H9 (cell line): ENCODE measurements around the gene PRDM2. TPM values are rescaled to one million over a fixed set of nuclear protein-coding genes. Genes with fewer than 3 reads are reported as not detected.

Source experiments
- DNase-seq: peaks from one replicate; pipeline ENCODE4 v3.0.0-alpha.2; 2017
- H2AFZ ChIP-seq: one replicate; pipeline ENCODE4 v1.6.1; 2013; ENCODE audit warnings: mild to moderate bottlenecking, low read length, control low read depth, moderate library complexity
- H2AK5ac ChIP-seq: 2 replicates; pipeline ENCODE4 v1.6.1; 2013; ENCODE audit warnings: low read length, control low read depth, mixed read lengths; ENCODE audit not compliant: insufficient read length
- H2BK120ac ChIP-seq: one replicate; pipeline ENCODE4 v1.6.1; 2013; ENCODE audit warnings: low read depth, mild to moderate bottlenecking, low read length, control low read depth, inconsistent platforms; ENCODE audit not compliant: poor library complexity, severe bottlenecking
- H2BK12ac ChIP-seq: 2 replicates; pipeline ENCODE4 v1.6.1; 2013; ENCODE audit warnings: low read length, control low read depth, mixed read lengths, low read depth; ENCODE audit not compliant: insufficient read length
- H2BK15ac ChIP-seq: 2 replicates; pipeline ENCODE4 v1.6.1; 2013; ENCODE audit warnings: low read depth, low read length, control low read depth
- H2BK20ac ChIP-seq: one replicate; pipeline ENCODE4 v1.6.1; 2013; ENCODE audit warnings: low read depth, mild to moderate bottlenecking, low read length, control low read depth, inconsistent platforms; ENCODE audit not compliant: poor library complexity, severe bottlenecking
- H2BK5ac ChIP-seq: 2 replicates; pipeline ENCODE4 v1.6.1; 2013; ENCODE audit warnings: low read length, control low read depth, mixed read lengths; ENCODE audit not compliant: insufficient read length
- H3K14ac ChIP-seq: 2 replicates; pipeline ENCODE4 v1.6.1; 2013; ENCODE audit warnings: low read length, control low read depth; ENCODE audit not compliant: insufficient read depth
- H3K18ac ChIP-seq: 2 replicates; pipeline ENCODE4 v1.6.1; 2013; ENCODE audit warnings: low read depth, mild to moderate bottlenecking, mixed read lengths, low read length, control low read depth; ENCODE audit not compliant: insufficient read length
- H3K23ac ChIP-seq: 2 replicates; pipeline ENCODE4 v1.6.1; 2013; ENCODE audit warnings: low read length, control low read depth, mixed read lengths, low read depth; ENCODE audit not compliant: insufficient read length
- H3K23me2 ChIP-seq: 2 replicates; pipeline ENCODE4 v1.6.1; 2013; ENCODE audit warnings: low read depth, mild to moderate bottlenecking, mixed read lengths, low read length, control low read depth; ENCODE audit not compliant: insufficient read length, poor library complexity, severe bottlenecking
- H3K27ac ChIP-seq: 2 replicates; pipeline ENCODE4 v1.5.1; 2013; ENCODE audit warnings: low read length, control low read depth, mixed read lengths, low read depth; ENCODE audit not compliant: insufficient read length
- H3K27me3 ChIP-seq: 2 replicates; pipeline ENCODE4 v1.6.1; 2013; ENCODE audit warnings: low read length, control low read depth, inconsistent platforms; ENCODE audit not compliant: insufficient read depth
- H3K4ac ChIP-seq: 2 replicates; pipeline ENCODE4 v1.6.1; 2013; ENCODE audit warnings: low read depth, mild to moderate bottlenecking, control low read depth, inconsistent platforms, low read length, moderate library complexity
- H3K4me1 ChIP-seq: 2 replicates; pipeline ENCODE4 v1.6.1; 2013; ENCODE audit warnings: low read length, control low read depth, inconsistent platforms; ENCODE audit not compliant: insufficient read depth
- H3K4me2 ChIP-seq: 2 replicates; pipeline ENCODE4 v1.6.1; 2013; ENCODE audit warnings: low read length, control low read depth, mixed read lengths; ENCODE audit not compliant: insufficient read length, insufficient read depth
- H3K56ac ChIP-seq: 2 replicates; pipeline ENCODE4 v1.6.1; 2013; ENCODE audit warnings: low read depth, mild to moderate bottlenecking, mixed read lengths, low read length, control low read depth; ENCODE audit not compliant: insufficient read length
- H3K79me1 ChIP-seq: 2 replicates; pipeline ENCODE4 v1.6.1; 2013; ENCODE audit warnings: low read depth, mild to moderate bottlenecking, moderate library complexity, low read length, control low read depth, inconsistent platforms; ENCODE audit not compliant: insufficient read depth, poor library complexity, severe bottlenecking
- H3K79me2 ChIP-seq: 2 replicates; pipeline ENCODE4 v1.6.1; 2013; ENCODE audit warnings: low read length, control low read depth, inconsistent platforms; ENCODE audit not compliant: insufficient read depth
- H3K9ac ChIP-seq: 2 replicates; pipeline ENCODE4 v1.6.1; 2013; ENCODE audit warnings: low read length, control low read depth, mixed read lengths; ENCODE audit not compliant: insufficient read length; ENCODE audit errors: extremely low read depth
- H3K9me3 ChIP-seq: one replicate; pipeline ENCODE4 v1.6.1; 2013; ENCODE audit warnings: low read depth, low read length, inconsistent platforms; ENCODE audit not compliant: control insufficient read depth
- H3T11ph ChIP-seq: one replicate; pipeline ENCODE4 v1.6.1; 2013; ENCODE audit warnings: mild to moderate bottlenecking, low read length, control low read depth, inconsistent platforms
- H4K20me1 ChIP-seq: one replicate; pipeline ENCODE4 v1.6.1; 2013; ENCODE audit not compliant: control insufficient read depth, insufficient read length, insufficient read depth
- H4K5ac ChIP-seq: 2 replicates; pipeline ENCODE4 v1.6.1; 2013; ENCODE audit warnings: low read depth, mild to moderate bottlenecking, mixed read lengths, low read length, control low read depth; ENCODE audit not compliant: insufficient read length
- H4K8ac ChIP-seq: replicated peaks from 2 replicates; pipeline ENCODE4 v1.6.1; 2013; ENCODE audit warnings: low read length, control low read depth, mixed read lengths, low read depth; ENCODE audit not compliant: insufficient read length
- H4K91ac ChIP-seq: 2 replicates; pipeline ENCODE4 v1.6.1; 2013; ENCODE audit warnings: low read depth, mild to moderate bottlenecking, moderate library complexity, mixed read lengths, low read length, control low read depth; ENCODE audit not compliant: insufficient read length
- H3K27ac Mint-ChIP-seq, 3 experiments: 2 replicates in 2 of 3; 3 replicates in 1 of 3; pipeline ENCODE4 v1.8.0; 2020 to 2021; ENCODE audit warnings: mixed read lengths in 3 of 3, mild to moderate bottlenecking in 1 of 3, moderate library complexity in 1 of 3
- H3K27me3 Mint-ChIP-seq: 2 replicates; pipeline ENCODE4 v1.8.0; 2021; ENCODE audit warnings: low read depth, mild to moderate bottlenecking, moderate library complexity, mixed read lengths
- H3K36me3 Mint-ChIP-seq, 3 experiments: 2 replicates in 2 of 3; 3 replicates in 1 of 3; pipeline ENCODE4 v1.8.0; 2020 to 2021; ENCODE audit warnings: low read depth in 3 of 3, mixed read lengths in 3 of 3; ENCODE audit not compliant: insufficient read depth in 1 of 3
- H3K4me1 Mint-ChIP-seq, 2 experiments: 2 replicates each; pipeline ENCODE4 v1.8.0; 2020; ENCODE audit warnings: mixed read lengths in 2 of 2
- H3K4me3 Mint-ChIP-seq, 2 experiments: 2 replicates in 1 of 2; 3 replicates in 1 of 2; pipeline ENCODE4 v1.8.0; 2020 to 2021; ENCODE audit warnings: mild to moderate bottlenecking in 2 of 2, mixed read lengths in 2 of 2, moderate library complexity in 1 of 2
- H3K9me3 Mint-ChIP-seq, 2 experiments: 2 replicates in 1 of 2; 3 replicates in 1 of 2; pipeline ENCODE4 v1.8.0; 2020; ENCODE audit warnings: mild to moderate bottlenecking in 2 of 2, mixed read lengths in 2 of 2, moderate library complexity in 1 of 2
- WGBS: extraction: QIAGEN DNeasy Blood & Tissue Kit; methylation state at CpG from one replicate; pipeline ENCODE4 v1.1.7; 2013; ENCODE audit warnings: missing lambda C conversion rate, low lambda C conversion rate, mixed read lengths; ENCODE audit not compliant: insufficient read length; ENCODE audit errors: extremely low coverage; 5-methylcytosine and 5-hydroxymethylcytosine counted together
- total RNA-seq: library from RNA; stranded (reverse); gene quantifications from 2 replicates; pipeline ENCODE4 v1.2.1, GENCODE V29; 2021
- TF ChIP-seq, protein P1 (sequence below): fragments of 200-600 bp; sonication (generic); conservative IDR thresholded peaks from 3 replicates; pipeline ENCODE4 v1.8.0; 2021; ENCODE audit warnings: antibody characterized with exemption, mild to moderate bottlenecking

Gene PRDM2
- total RNA-seq, 1 experiment from 2014 or later = 24.5 TPM

DNA sequence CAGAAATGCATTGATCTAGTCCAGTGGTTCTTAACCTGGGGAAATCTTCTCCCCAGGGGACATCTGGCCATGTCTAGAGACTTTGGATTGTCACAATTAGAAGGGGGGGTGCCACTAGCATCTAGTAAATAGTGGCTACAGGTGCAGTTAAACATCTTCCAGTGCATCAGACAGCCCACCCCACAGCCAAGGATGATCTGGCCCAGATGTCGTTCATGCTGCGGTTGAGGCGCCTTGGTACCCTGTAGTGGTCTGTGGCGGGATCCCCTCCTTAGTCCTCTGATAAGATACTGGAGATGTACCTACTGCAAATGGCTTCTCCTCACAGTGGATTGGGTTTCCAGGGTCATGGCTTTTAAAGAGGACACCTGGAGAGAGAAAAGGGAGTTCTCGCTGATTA lies 69.8 kb downstream of the PRDM2 start:
- Histone ChIP-seq H2BK120ac (no peak overlapping the region), H4K91ac (no peak overlapping the region), H3K4me1 (no peaks in the 10 kb centered on the region; the same call in 1 of the 2 replicates), H3K27me3 (no peaks in the 10 kb centered on the region), H3T11ph (no peak overlapping the region), H3K27ac (no peak overlapping the region), H3K79me1 (peaks cover 3% of the 10 kb centered on the region), H3K9me3 (no peaks in the 10 kb centered on the region), H2AFZ (no peak overlapping the region), H3K79me2 (peaks cover 5% of the 10 kb centered on the region; the same call in 1 of the 2 replicates), H3K4me2 (no peak overlapping the region), H2BK15ac (no peak overlapping the region), H4K20me1 (no peaks in the 10 kb centered on the region), H3K23ac (no peak overlapping the region), H3K18ac (no peak overlapping the region), H2BK12ac (no peak overlapping the region), H3K23me2 (no peaks in the 10 kb centered on the region), H3K56ac (no peak overlapping the region), H3K9ac (no peak overlapping the region), H4K8ac (no peak overlapping the region), H3K14ac (no peak overlapping the region), H2AK5ac (no peak overlapping the region), H2BK5ac (no peak overlapping the region), H4K5ac (no peak overlapping the region), H3K4ac (no peak overlapping the region), H2BK20ac (no peak overlapping the region)
- WGBS = no CpG with 5 or more reads among the region's 5 CpGs
- Mint-ChIP-seq H3K9me3 (no peaks in the 10 kb centered on the region), H3K27ac (no peak overlapping the region), H3K27me3 (no peaks in the 10 kb centered on the region), H3K4me3 (no peak overlapping the region), H3K36me3 (peaks cover 0 to 8% (median 4%) of the 10 kb centered on the region in 3 experiments; a peak in 6 of 7 replicates), H3K4me1 (peaks cover 5% of the 10 kb centered on the region in 2 experiments)
- DNase-seq = no peak
- TF ChIP-seq, protein P1, sequence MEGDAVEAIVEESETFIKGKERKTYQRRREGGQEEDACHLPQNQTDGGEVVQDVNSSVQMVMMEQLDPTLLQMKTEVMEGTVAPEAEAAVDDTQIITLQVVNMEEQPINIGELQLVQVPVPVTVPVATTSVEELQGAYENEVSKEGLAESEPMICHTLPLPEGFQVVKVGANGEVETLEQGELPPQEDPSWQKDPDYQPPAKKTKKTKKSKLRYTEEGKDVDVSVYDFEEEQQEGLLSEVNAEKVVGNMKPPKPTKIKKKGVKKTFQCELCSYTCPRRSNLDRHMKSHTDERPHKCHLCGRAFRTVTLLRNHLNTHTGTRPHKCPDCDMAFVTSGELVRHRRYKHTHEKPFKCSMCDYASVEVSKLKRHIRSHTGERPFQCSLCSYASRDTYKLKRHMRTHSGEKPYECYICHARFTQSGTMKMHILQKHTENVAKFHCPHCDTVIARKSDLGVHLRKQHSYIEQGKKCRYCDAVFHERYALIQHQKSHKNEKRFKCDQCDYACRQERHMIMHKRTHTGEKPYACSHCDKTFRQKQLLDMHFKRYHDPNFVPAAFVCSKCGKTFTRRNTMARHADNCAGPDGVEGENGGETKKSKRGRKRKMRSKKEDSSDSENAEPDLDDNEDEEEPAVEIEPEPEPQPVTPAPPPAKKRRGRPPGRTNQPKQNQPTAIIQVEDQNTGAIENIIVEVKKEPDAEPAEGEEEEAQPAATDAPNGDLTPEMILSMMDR = no peak
